ENCODE results near the gene GCSAM. TPM values are rescaled to one million over a fixed set of nuclear protein-coding genes. Genes with fewer than 3 reads are reported as not detected.
A peak's percentile ranks its signal among the peaks of the same experiment; 100 is the strongest.

Gene GCSAM
- total RNA-seq, 1 experiment from 2014 or later = not detected

- ChIA-PET POLR2A (ENCODE audit: unreplicated experiment) (interaction anchor here (0.6 kb wide), 1 partner anchor 151 kb away, joined by 9 read pairs; no protein-coding TSS in a partner anchor), CTCF (interaction anchor here (1.4 kb wide), 1 partner anchor 17 kb away, joined by 7 read pairs; no protein-coding TSS in a partner anchor)
- BruUV-seq (replicated peaks) = no TSS peak
- Histone ChIP-seq H3K27me3 (ENCODE audit: insufficient read depth, low read depth) (no peaks in the 10 kb centered on the region), H2AFZ (0 out of 2 replicates have a peak overlapping the region, but pooled peaks have one; percentile 0), H3K4me2 (peak overlapping the region; percentile 44), H3K9me2 (ENCODE audit: insufficient read depth) (no peaks in the 10 kb centered on the region), H3K79me2 (ENCODE audit: low read depth) (no peaks in the 10 kb centered on the region), H3K27ac (peak overlapping the region; percentile 53), H3F3A (ENCODE audit: insufficient read depth, low read depth) (peaks cover 15% of the 10 kb centered on the region), H3K4me1 (replicated peaks; ENCODE audit: insufficient read depth) (peaks cover 36% of the 10 kb centered on the region), H3K4me3 (no peak overlapping the region), H4K20me1 (ENCODE audit: insufficient read depth) (no peaks in the 10 kb centered on the region), H3K36me3 (ENCODE audit: low read depth) (no peaks in the 10 kb centered on the region), H3K9me3 (ENCODE audit: insufficient read depth, low read depth) (no peaks in the 10 kb centered on the region)
- DNase-seq = peak; percentile 39 to 90
- intact Hi-C loops (cut with micrococcal nuclease; ENCODE audit: unreplicated experiment) = loop anchor here (1.0 kb wide), 1 partner anchor 43 kb away; the partner anchor contains the start of gene C3orf52
- TF ChIP-seq EZH2 (IDR thresholded peaks at IDR 0.05; ENCODE audit: low read depth) (no peak), CTCF (conservative IDR thresholded peaks at IDR 0.05) (no peak)
Observed at GRCh38 chr3:112128843-112129727, 4.0 kb downstream of the GCSAM start.

- Histone ChIP-seq H4K20me1 (ENCODE audit: insufficient read depth) (no peaks in the 10 kb centered on the region), H3K4me1 (replicated peaks; ENCODE audit: insufficient read depth) (peaks cover 36% of the 10 kb centered on the region), H3K9me2 (ENCODE audit: insufficient read depth) (no peaks in the 10 kb centered on the region), H3K4me2 (peak overlapping the region; percentile 44; the same call in 1 of the 2 replicates), H3K27ac (peak overlapping the region; percentile 23), H3K4me3 (no peak overlapping the region), H3K9me3 (ENCODE audit: insufficient read depth, low read depth) (no peaks in the 10 kb centered on the region), H3K79me2 (ENCODE audit: low read depth) (no peaks in the 10 kb centered on the region), H3K27me3 (ENCODE audit: insufficient read depth, low read depth) (no peaks in the 10 kb centered on the region), H3F3A (ENCODE audit: insufficient read depth, low read depth) (peaks cover 15% of the 10 kb centered on the region), H3K36me3 (ENCODE audit: low read depth) (no peaks in the 10 kb centered on the region), H2AFZ (no peak overlapping the region)
- CTCF ChIA-PET = interaction anchor here (1.4 kb wide), 1 partner anchor 16 kb away, joined by 3 read pairs; no protein-coding TSS in a partner anchor
- TF ChIP-seq CTCF (conservative IDR thresholded peaks at IDR 0.05) = no peak
- no peak for TF ChIP-seq EZH2 (IDR thresholded peaks at IDR 0.05; ENCODE audit: low read depth)
- BruUV-seq (replicated peaks) = no TSS peak
- intact Hi-C loops (cut with micrococcal nuclease; ENCODE audit: unreplicated experiment) = no loop called here
- no peak for DNase-seq
- POLR2A ChIA-PET (ENCODE audit: unreplicated experiment) = no interaction called here
Observed at GRCh38 chr3:112127522-112128494, 5.2 kb downstream of the GCSAM start.

- H3K4me2 ChIP-seq = no peak overlapping the region; the same call in 1 of the 2 replicates
- no peaks in the 10 kb centered on the region for H3K79me2 ChIP-seq (ENCODE audit: low read depth)
- ChIA-PET CTCF (interaction anchor here (0.7 to 1.4 kb wide), 2 partner anchors 11 to 15 kb away, joined by 3 to 4 read pairs; no protein-coding TSS in a partner anchor), POLR2A (ENCODE audit: unreplicated experiment) (no interaction called here)
- H3K27me3 ChIP-seq (ENCODE audit: insufficient read depth, low read depth) = no peaks in the 10 kb centered on the region
- no peaks in the 10 kb centered on the region for H3K36me3 ChIP-seq (ENCODE audit: low read depth)
- H2AFZ ChIP-seq = no peak overlapping the region
- TF ChIP-seq EZH2 (IDR thresholded peaks at IDR 0.05; ENCODE audit: low read depth) (no peak), CTCF (conservative IDR thresholded peaks at IDR 0.05) (no peak)
- no peaks in the 10 kb centered on the region for H4K20me1 ChIP-seq (ENCODE audit: insufficient read depth)
- no peaks in the 10 kb centered on the region for H3K9me2 ChIP-seq (ENCODE audit: insufficient read depth)
- H3K9me3 ChIP-seq (ENCODE audit: insufficient read depth, low read depth) = no peaks in the 10 kb centered on the region
- no peak overlapping the region for H3K4me3 ChIP-seq
- intact Hi-C loops (cut with micrococcal nuclease; ENCODE audit: unreplicated experiment) = no loop called here
- BruUV-seq (replicated peaks) = no TSS peak
- H3K4me1 ChIP-seq (replicated peaks; ENCODE audit: insufficient read depth) = peaks cover 36% of the 10 kb centered on the region
- no peak overlapping the region for H3K27ac ChIP-seq
- DNase-seq = peak; percentile 10 to 68
- peaks cover 15% of the 10 kb centered on the region for H3F3A ChIP-seq (ENCODE audit: insufficient read depth, low read depth)
Observed at GRCh38 chr3:112126511-112126911, 6.5 kb downstream of the GCSAM start.
